ENCODE data around the gene CTSC.

Gene CTSC

GRCh38 chr11:88284336-88285050 is 53.0 kb downstream of the CTSC start:
- Histone ChIP-seq H3K4me3 (ENCODE audit: low read depth, low read length) (no peak overlapping the region), H3K4me1 (ENCODE audit: control insufficient read depth, insufficient read depth, low read length, unreplicated experiment) (peaks cover 8% of the 10 kb centered on the region), H3K79me2 (ENCODE audit: control insufficient read depth, insufficient read depth, low read length, unreplicated experiment) (no peaks in the 10 kb centered on the region), H3K36me3 (ENCODE audit: insufficient read depth, low read length) (no peaks in the 10 kb centered on the region; the same call in 1 of the 2 replicates), H3K27me3 (ENCODE audit: insufficient read depth, low read length) (no peaks in the 10 kb centered on the region), H3K27ac (ENCODE audit: low read depth, low read length) (no peak overlapping the region), H2AFZ (ENCODE audit: low read length, unreplicated experiment) (no peak overlapping the region)

DNA sequence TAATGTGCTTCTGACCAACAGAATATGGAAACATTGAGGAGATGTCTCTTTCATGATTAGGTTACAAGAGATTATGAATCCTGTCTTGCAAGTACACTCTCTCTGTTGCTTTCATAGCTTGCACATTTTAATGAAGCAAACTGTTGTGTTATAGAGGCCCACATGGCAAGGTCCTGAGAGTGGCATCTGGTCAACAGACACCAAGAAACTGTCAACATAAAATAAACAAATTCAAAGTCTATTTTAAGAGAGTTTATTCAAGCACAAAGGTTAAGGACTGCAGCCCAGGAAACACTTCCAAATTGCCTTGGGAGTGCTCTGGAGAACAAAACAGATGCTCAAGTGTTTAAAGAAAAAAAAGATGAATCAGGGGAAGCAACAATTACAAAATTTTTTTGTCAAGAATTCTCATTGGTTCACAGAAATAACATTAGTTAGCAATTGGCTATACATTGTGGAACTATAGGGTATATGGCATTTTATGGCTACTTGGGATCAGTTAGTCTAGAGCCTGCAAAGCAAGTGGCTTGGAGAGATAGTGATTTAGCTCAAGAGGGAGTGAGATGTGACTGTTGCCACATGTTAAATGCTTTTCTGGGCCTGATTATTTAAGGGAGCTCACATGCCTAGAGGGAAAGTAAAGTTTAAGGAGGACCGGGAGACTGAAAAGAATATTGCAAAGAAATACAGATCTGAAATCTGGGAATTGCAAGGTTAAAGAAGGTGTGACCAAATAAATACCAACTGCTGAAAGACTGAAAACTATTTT is 54.6 kb downstream of the CTSC start:
- H3K27ac ChIP-seq (ENCODE audit: low read depth, low read length): no peak overlapping the region
- no peak overlapping the region for H3K4me3 ChIP-seq (ENCODE audit: low read depth, low read length)
- no peaks in the 10 kb centered on the region; the same call in 1 of the 2 replicates for H3K36me3 ChIP-seq (ENCODE audit: insufficient read depth, low read length)
- H2AFZ ChIP-seq (ENCODE audit: low read length, unreplicated experiment): no peak overlapping the region
- H3K4me1 ChIP-seq (ENCODE audit: control insufficient read depth, insufficient read depth, low read length, unreplicated experiment): peaks cover 8% of the 10 kb centered on the region
- no peaks in the 10 kb centered on the region for H3K27me3 ChIP-seq (ENCODE audit: insufficient read depth, low read length)
- H3K79me2 ChIP-seq (ENCODE audit: control insufficient read depth, insufficient read depth, low read length, unreplicated experiment): no peaks in the 10 kb centered on the region

DNA sequence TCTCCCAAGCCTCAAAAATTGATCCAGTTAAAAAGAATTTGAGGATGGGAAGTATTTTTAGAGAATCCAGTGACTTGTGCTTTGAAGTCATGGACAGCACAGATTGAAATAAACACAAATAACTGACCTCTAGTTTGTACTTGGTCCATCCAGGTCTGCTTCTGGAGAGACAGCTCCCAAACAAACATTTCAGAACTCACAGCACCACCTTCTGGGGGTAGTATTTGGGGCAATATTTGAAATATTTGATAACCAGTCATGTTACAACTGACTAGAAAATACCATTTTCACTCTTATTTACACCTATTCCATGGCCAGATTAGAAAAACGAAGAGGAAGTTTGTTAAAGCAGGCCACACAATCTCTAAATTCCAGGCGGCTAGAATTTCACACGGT is 56.2 kb downstream of the CTSC start:
- Histone ChIP-seq H2AFZ (ENCODE audit: low read length, unreplicated experiment) (no peak overlapping the region), H3K4me1 (ENCODE audit: control insufficient read depth, insufficient read depth, low read length, unreplicated experiment) (peaks cover 8% of the 10 kb centered on the region), H3K27ac (ENCODE audit: low read depth, low read length) (no peak overlapping the region), H3K4me3 (ENCODE audit: low read depth, low read length) (no peak overlapping the region), H3K36me3 (ENCODE audit: insufficient read depth, low read length) (no peaks in the 10 kb centered on the region), H3K79me2 (ENCODE audit: control insufficient read depth, insufficient read depth, low read length, unreplicated experiment) (no peaks in the 10 kb centered on the region), H3K27me3 (ENCODE audit: insufficient read depth, low read length) (no peaks in the 10 kb centered on the region)

DNA sequence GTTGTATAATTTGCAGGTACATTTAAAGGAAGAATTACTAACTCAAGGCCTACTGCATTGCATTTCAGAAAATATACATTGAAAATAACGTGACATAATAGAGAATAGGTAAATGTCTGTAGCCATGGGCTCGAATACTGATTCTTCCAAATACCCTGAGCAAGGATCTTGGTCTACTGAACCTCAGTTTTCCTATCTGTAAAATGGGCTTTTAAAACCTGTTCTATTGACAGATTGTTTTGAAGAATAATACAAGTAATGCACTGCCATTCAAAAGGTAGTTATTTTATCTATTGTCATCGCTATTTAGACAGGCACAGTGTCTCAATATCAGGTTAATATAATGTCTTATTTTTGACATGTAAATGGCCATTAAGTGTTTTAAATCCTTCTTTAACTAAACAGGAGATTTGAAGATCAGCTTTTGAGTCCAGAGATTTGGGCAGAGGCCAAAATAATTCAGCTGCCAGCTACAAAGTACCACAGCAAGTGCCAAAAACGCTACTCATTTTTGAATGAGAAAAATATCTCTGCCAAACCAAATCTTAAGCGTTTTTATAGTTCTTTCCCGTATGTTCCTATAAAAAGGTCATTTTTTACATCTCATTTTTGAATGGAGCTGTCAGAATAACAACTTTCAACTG is 56.7 kb downstream of the CTSC start:
- Histone ChIP-seq H3K36me3 (ENCODE audit: insufficient read depth, low read length) (no peaks in the 10 kb centered on the region), H3K79me2 (ENCODE audit: control insufficient read depth, insufficient read depth, low read length, unreplicated experiment) (no peaks in the 10 kb centered on the region), H3K27me3 (ENCODE audit: insufficient read depth, low read length) (no peaks in the 10 kb centered on the region), H3K27ac (ENCODE audit: low read depth, low read length) (no peak overlapping the region), H3K4me3 (ENCODE audit: low read depth, low read length) (no peak overlapping the region), H2AFZ (ENCODE audit: low read length, unreplicated experiment) (no peak overlapping the region), H3K4me1 (ENCODE audit: control insufficient read depth, insufficient read depth, low read length, unreplicated experiment) (peaks cover 8% of the 10 kb centered on the region)

DNA sequence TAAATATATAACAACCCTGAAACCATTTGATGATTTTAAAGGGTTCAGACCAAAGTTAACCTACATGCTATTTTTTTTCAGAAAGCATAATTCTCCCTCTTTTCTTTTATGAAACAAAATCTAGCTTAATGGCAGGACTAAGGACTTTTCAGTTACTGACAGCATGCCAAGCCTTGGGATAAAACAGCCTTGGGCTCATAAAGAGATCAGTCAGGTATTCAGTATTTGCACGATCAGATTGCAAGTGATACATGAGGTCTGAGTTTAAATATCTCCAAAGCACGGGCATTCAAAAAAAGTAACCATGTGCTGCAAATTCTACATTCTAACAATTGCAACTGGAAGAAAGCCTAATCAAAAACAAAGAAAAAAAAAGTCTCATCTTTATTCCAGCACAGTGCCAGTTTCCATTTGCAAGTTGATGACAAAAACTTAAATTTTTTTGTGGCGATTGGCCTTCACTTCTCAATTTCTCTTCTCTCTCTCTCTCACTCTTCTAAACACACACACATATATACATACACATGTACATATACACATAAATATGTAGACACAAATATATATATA is 60.1 kb downstream of the CTSC start:
- Histone ChIP-seq H3K27ac (ENCODE audit: low read depth, low read length) (no peak overlapping the region), H3K79me2 (ENCODE audit: control insufficient read depth, insufficient read depth, low read length, unreplicated experiment) (no peaks in the 10 kb centered on the region), H3K36me3 (ENCODE audit: insufficient read depth, low read length) (no peaks in the 10 kb centered on the region), H3K4me3 (ENCODE audit: low read depth, low read length) (no peak overlapping the region), H3K27me3 (ENCODE audit: insufficient read depth, low read length) (no peaks in the 10 kb centered on the region), H3K4me1 (ENCODE audit: control insufficient read depth, insufficient read depth, low read length, unreplicated experiment) (no peaks in the 10 kb centered on the region), H2AFZ (ENCODE audit: low read length, unreplicated experiment) (no peak overlapping the region)

GRCh38 chr11:88275636-88276035 is 61.9 kb downstream of the CTSC start:
- Histone ChIP-seq H3K4me3 (ENCODE audit: low read depth, low read length) (no peak overlapping the region), H3K79me2 (ENCODE audit: control insufficient read depth, insufficient read depth, low read length, unreplicated experiment) (no peaks in the 10 kb centered on the region), H3K27me3 (ENCODE audit: insufficient read depth, low read length) (no peaks in the 10 kb centered on the region), H3K36me3 (ENCODE audit: insufficient read depth, low read length) (no peaks in the 10 kb centered on the region), H2AFZ (ENCODE audit: low read length, unreplicated experiment) (no peak overlapping the region), H3K27ac (ENCODE audit: low read depth, low read length) (no peak overlapping the region), H3K4me1 (ENCODE audit: control insufficient read depth, insufficient read depth, low read length, unreplicated experiment) (no peaks in the 10 kb centered on the region)

DNA sequence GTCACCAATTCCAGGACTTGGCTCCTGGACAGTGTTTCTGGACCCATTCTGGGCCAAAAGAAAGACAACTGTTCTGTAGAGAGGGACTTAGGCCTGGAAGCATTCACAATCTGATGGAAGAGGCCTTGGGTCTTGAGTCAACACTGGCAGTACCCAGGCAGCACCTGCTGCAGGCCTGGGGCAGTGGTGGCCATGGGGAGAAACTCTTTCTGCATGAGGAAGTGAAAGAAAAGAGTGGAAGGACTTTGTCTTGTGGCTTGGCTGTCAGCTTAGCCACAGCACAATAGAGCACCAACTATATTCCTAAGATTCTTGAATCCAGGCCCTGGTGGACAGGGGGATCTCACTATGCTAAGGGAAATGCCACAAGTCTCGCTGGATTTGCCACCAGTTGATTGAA is 70.6 kb downstream of the CTSC start:
- no peak overlapping the region for H3K27ac ChIP-seq (ENCODE audit: low read depth, low read length)
- H3K4me3 ChIP-seq (ENCODE audit: low read depth, low read length): no peak overlapping the region
- no peaks in the 10 kb centered on the region for H3K36me3 ChIP-seq (ENCODE audit: insufficient read depth, low read length)
- H2AFZ ChIP-seq (ENCODE audit: low read length, unreplicated experiment): no peak overlapping the region
- H3K79me2 ChIP-seq (ENCODE audit: control insufficient read depth, insufficient read depth, low read length, unreplicated experiment): no peaks in the 10 kb centered on the region
- H3K27me3 ChIP-seq (ENCODE audit: insufficient read depth, low read length): no peaks in the 10 kb centered on the region
- no peaks in the 10 kb centered on the region for H3K4me1 ChIP-seq (ENCODE audit: control insufficient read depth, insufficient read depth, low read length, unreplicated experiment)

DNA sequence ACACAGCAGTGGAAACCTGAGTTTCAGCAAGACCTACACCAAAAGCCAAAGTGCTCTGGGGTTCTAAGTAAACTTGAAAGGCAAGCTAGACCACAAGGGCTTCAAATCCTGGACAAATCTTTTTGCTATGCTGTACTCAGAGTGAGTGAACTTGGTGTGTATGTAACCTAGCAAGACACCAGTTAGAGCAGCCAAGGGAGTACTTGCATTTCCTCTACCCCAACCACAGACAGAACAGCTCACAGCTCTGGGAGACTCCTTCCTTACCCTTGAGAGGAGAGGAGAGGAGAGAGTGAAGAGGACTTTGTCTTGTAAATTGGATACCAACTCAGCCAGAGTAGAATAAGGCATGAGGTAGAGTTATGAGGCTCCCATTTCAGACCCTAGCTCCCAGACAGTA is 71.4 kb downstream of the CTSC start:
- no peaks in the 10 kb centered on the region for H3K36me3 ChIP-seq (ENCODE audit: insufficient read depth, low read length)
- no peak overlapping the region for H3K27ac ChIP-seq (ENCODE audit: low read depth, low read length)
- no peaks in the 10 kb centered on the region for H3K4me1 ChIP-seq (ENCODE audit: control insufficient read depth, insufficient read depth, low read length, unreplicated experiment)
- no peak overlapping the region for H3K4me3 ChIP-seq (ENCODE audit: low read depth, low read length)
- no peaks in the 10 kb centered on the region for H3K27me3 ChIP-seq (ENCODE audit: insufficient read depth, low read length)
- H3K79me2 ChIP-seq (ENCODE audit: control insufficient read depth, insufficient read depth, low read length, unreplicated experiment): no peaks in the 10 kb centered on the region
- no peak overlapping the region for H2AFZ ChIP-seq (ENCODE audit: low read length, unreplicated experiment)

DNA sequence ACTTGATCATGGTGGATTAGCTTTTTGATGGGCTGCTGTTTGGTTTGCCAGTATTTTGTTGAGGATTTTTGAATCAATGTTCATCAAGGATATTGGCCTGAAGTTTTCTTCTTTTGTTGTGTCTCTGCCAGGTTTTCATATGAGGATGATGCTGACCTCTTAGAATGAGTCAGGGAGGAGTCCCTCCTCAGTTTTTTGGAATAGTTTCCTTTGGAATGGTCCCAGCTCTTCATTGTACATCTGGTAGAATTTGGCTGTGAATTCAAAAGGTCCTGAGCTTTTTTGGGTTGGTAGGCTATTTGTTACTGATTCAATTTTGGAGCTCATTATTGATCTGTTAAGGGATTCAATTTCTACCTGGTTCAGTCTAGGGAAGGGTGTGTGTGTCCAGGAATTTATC is 78.1 kb downstream of the CTSC start:
- no peaks in the 10 kb centered on the region for H3K4me1 ChIP-seq (ENCODE audit: control insufficient read depth, insufficient read depth, low read length, unreplicated experiment)
- H3K36me3 ChIP-seq (ENCODE audit: insufficient read depth, low read length): no peaks in the 10 kb centered on the region
- H3K27ac ChIP-seq (ENCODE audit: low read depth, low read length): no peak overlapping the region
- H3K4me3 ChIP-seq (ENCODE audit: low read depth, low read length): no peak overlapping the region
- no peaks in the 10 kb centered on the region for H3K79me2 ChIP-seq (ENCODE audit: control insufficient read depth, insufficient read depth, low read length, unreplicated experiment)
- H2AFZ ChIP-seq (ENCODE audit: low read length, unreplicated experiment): no peak overlapping the region
- H3K27me3 ChIP-seq (ENCODE audit: insufficient read depth, low read length): no peaks in the 10 kb centered on the region

GRCh38 chr11:88252208-88252607 is 85.3 kb downstream of the CTSC start:
- no peak overlapping the region for H3K27ac ChIP-seq (ENCODE audit: low read depth, low read length)
- H2AFZ ChIP-seq (ENCODE audit: low read length, unreplicated experiment): no peak overlapping the region
- no peak overlapping the region for H3K4me3 ChIP-seq (ENCODE audit: low read depth, low read length)
- H3K36me3 ChIP-seq (ENCODE audit: insufficient read depth, low read length): no peaks in the 10 kb centered on the region
- H3K4me1 ChIP-seq (ENCODE audit: control insufficient read depth, insufficient read depth, low read length, unreplicated experiment): no peaks in the 10 kb centered on the region
- H3K79me2 ChIP-seq (ENCODE audit: control insufficient read depth, insufficient read depth, low read length, unreplicated experiment): no peaks in the 10 kb centered on the region
- no peaks in the 10 kb centered on the region for H3K27me3 ChIP-seq (ENCODE audit: insufficient read depth, low read length)
